Mammary epithelial cell (primary cell): Measurements from ENCODE around the gene GADD45G.

Experiments used
- EZH2 ChIP-seq: IDR thresholded peaks from 2 replicates; pipeline ENCODE4 v1.6.1; 2012; ENCODE audit warnings: low read length, inconsistent platforms, borderline replicate concordance
- TF ChIP-seq, protein P1 (sequence below), 2 donors: IDR thresholded peaks in 1 of 2; conservative IDR thresholded peaks in 1 of 2; 2 replicates each; pipeline ENCODE4 v1.5.1; 2011 to 2012; ENCODE audit warnings: inconsistent platforms in 2 of 2, low read length in 2 of 2, mild to moderate bottlenecking in 2 of 2, control low read depth in 1 of 2, low read depth in 1 of 2; ENCODE audit not compliant: insufficient read depth in 1 of 2; ENCODE audit errors: extremely low read depth in 1 of 2

DNA sequence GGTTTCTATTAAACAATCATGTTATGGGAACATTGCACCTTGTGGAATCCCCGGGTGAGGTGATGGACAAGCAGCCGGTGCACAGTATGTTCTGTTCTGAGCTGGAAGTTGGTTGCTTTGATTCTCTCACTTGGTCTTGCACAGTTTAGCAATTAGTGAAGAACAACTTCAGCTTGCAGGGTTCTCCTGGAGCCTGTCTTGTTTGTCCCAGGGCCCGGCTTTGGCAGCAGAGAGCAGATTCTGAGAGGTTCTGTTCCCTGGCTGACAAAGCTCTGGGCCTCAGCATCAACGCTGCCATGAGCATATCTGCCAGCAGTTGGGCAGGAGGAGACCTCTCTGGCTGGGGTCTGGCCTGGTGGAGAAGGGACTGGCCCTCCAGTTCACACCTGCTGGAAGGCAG is 16.9 kb downstream of the GADD45G start:
- TF ChIP-seq, protein P1, sequence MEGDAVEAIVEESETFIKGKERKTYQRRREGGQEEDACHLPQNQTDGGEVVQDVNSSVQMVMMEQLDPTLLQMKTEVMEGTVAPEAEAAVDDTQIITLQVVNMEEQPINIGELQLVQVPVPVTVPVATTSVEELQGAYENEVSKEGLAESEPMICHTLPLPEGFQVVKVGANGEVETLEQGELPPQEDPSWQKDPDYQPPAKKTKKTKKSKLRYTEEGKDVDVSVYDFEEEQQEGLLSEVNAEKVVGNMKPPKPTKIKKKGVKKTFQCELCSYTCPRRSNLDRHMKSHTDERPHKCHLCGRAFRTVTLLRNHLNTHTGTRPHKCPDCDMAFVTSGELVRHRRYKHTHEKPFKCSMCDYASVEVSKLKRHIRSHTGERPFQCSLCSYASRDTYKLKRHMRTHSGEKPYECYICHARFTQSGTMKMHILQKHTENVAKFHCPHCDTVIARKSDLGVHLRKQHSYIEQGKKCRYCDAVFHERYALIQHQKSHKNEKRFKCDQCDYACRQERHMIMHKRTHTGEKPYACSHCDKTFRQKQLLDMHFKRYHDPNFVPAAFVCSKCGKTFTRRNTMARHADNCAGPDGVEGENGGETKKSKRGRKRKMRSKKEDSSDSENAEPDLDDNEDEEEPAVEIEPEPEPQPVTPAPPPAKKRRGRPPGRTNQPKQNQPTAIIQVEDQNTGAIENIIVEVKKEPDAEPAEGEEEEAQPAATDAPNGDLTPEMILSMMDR (conservative IDR thresholded peaks at IDR 0.05 in 1 of 2, IDR thresholded peaks at IDR 0.05 in 1 of 2; ENCODE audit: extremely low read depth in 1 of 2, insufficient read depth in 1 of 2, low read depth in 1 of 2, low read length in 2 of 2) = no peak
- no peak for TF ChIP-seq EZH2
